H7 (cell line): ENCODE results near the gene AK3. TPM values are rescaled to one million over a fixed set of nuclear protein-coding genes. Genes with fewer than 3 reads are reported as not detected.
A peak's percentile ranks its signal among the peaks of the same experiment; 100 is the strongest.

Experiments
- DNase-seq: peaks from one replicate; pipeline ENCODE4 v3.0.0; 2012
- H3K27me3 ChIP-seq: 2 replicates; pipeline ENCODE4 v1.6.0; 2011; ENCODE audit warnings: mild to moderate bottlenecking, low read length; ENCODE audit not compliant: control insufficient read depth, insufficient read depth
- H3K36me3 ChIP-seq: replicated peaks from 2 replicates; pipeline ENCODE4 v1.5.1; 2011; ENCODE audit warnings: low read length; ENCODE audit not compliant: control insufficient read depth, insufficient read depth
- H3K4me3 ChIP-seq: 2 replicates; pipeline ENCODE4 v1.5.1; 2011; ENCODE audit warnings: low read depth, mild to moderate bottlenecking, control low read depth, low read length, moderate library complexity; ENCODE audit not compliant: insufficient read depth
- total RNA-seq: library from RNA; depleted of rRNA; stranded (reverse); fragments of >200 nt; shearing (Covaris generic); gene quantifications from 2 replicates; pipeline ENCODE4 v1.2.3, GENCODE V29; 2014

AK3 gene
- total RNA-seq, 1 experiment from 2014 or later, result 118 TPM

DNA sequence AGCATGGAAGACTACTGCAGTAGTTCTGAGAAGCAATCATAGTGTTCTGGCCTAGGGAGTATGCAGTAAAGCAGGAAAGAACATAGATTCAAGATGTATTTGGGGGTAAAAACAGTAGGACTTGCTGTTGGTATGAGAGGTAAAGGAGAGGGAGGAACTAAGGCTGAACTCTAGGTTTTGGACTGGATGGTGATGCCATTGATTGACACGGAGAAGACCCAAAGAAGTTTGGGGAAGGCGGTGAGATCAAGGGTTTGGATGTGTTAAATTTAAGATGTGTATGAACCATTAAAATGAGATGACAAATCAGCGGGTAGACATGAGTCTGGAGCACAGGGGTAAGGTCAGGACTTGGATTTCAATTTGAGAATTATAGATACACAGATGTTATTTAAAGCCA, 63.6 kb downstream of the AK3 start:
- DNase-seq, result no peak
- no peak overlapping the region for H3K4me3 ChIP-seq
- H3K36me3 ChIP-seq, result no peaks in the 10 kb centered on the region
- no peaks in the 10 kb centered on the region for H3K27me3 ChIP-seq

DNA sequence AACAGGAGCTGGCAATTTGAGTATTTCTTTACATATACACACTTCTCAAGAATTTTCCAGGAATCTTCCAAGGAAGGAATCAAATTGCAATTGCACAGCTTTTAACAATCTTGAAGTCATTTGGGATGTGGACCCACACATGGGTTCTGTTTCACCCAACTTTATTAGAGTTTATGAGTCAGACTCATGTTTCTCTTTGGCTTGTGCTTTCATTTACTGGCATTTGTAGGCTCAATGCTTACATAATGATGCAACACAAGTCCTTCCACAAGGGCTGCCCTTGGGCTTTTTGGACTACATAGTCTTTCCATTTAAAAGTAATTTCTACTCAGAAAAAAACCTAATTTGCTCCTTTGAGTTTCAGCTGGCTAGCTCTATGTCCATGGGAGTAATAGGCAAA, 66.2 kb downstream of the AK3 start:
- H3K36me3 ChIP-seq, result no peaks in the 10 kb centered on the region
- no peak for DNase-seq
- H3K4me3 ChIP-seq, result no peak overlapping the region
- no peaks in the 10 kb centered on the region for H3K27me3 ChIP-seq

DNA sequence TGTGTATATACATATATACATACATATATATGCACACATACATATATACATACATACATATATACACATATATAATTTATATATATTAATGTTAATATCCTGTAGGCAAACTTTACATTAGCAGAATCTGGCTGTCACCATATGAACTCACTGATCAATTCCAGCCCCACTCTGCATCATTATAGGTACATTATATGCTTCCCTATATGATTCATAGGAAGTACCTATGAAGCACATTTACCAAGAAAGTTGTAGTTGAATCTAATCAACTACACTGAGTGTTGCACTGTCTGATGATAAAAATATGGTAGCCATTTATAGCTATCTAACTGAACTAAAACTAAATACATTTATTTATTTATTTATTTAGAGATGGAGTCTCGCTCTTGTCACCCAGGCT, 69.3 kb downstream of the AK3 start:
- DNase-seq, result no peak
- Histone ChIP-seq H3K36me3 (no peaks in the 10 kb centered on the region), H3K27me3 (peaks cover 1% of the 10 kb centered on the region; the same call in 1 of the 2 replicates), H3K4me3 (no peak overlapping the region)

- no peak overlapping the region for H3K4me3 ChIP-seq
- H3K27me3 ChIP-seq, result peaks cover 5% of the 10 kb centered on the region
- DNase-seq, result peak; percentile 33
- H3K36me3 ChIP-seq, result no peaks in the 10 kb centered on the region
These were observed 70.4 kb downstream of the AK3 start for GRCh38 chr9:4670591-4670990.

- H3K27me3 ChIP-seq, result peaks cover 5% of the 10 kb centered on the region
- no peaks in the 10 kb centered on the region for H3K36me3 ChIP-seq
- DNase-seq, result no peak
These were observed 71.1 kb downstream of the AK3 start for GRCh38 chr9:4669890-4670289.

GRCh38 chr9:4668604-4669003, 72.4 kb downstream of the AK3 start:
- H3K27me3 ChIP-seq, result peaks cover 5% of the 10 kb centered on the region
- no peak overlapping the region for H3K4me3 ChIP-seq
- no peaks in the 10 kb centered on the region for H3K36me3 ChIP-seq
- no peak for DNase-seq

More at GRCh38 chr9:4669890-4670289, 71.1 kb downstream of the AK3 start:
- H3K4me3 ChIP-seq, result no peak overlapping the region

DNA sequence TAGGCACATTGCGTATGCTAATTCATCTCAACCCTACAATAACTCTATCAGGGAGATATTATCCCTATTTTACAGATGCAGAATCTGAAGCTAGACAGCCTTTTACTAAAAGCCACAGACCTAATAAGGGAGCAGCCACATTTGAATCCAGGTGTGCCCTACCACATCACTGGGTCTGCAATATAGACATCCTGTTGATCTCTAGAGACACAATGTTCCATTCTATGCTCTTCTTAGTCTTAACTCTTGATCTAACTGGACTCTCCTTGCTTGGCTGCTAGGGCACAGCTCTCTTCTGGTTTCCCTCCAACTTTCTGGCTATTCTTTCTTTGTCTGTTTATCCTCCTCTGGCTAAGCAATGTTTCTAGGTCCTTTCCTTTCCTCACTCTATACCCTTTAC, 73.3 kb downstream of the AK3 start:
- DNase-seq, result no peak
- Histone ChIP-seq H3K27me3 (peaks cover 5% of the 10 kb centered on the region), H3K4me3 (no peak overlapping the region), H3K36me3 (no peaks in the 10 kb centered on the region)

DNA sequence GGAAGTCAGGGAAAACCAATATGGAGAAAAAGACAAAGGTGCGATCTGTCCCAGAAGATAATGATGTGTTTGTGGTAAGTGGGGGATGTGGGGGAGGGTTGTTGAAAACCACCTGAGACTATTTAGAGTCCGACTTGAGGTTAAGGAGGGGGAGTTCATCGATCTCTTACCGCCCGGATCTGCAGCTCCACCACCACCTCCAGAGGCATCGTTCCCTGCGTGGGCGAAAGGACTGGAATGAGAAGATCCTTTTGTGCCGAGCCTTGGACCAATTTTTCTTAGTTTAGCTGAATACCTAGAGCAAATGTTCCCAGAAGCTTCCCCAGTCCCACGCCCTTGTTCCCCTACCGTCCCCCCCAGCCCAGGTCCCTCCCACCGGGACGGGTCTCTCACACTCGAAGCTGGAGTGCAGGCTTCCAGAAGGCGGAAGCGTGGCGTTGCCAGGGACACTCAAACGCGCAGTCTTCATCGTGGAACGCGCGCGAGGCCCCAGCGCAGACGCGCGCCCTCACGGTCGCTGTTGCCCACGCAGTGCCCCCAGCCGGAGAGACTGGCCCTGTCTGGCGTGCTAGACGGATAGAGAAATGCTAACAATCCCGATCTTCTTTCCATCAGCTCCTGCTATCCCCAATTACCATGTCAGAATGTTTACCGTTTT, 74.8 kb downstream of the AK3 start, which contains the start of gene SPATA6L:
TSS of gene SPATA6L (minus strand) at position 439 of the 658 bp plus-strand sequence. CDS start at position 209, 230 bp downstream.
- DNase-seq, result peak; percentile 64
- H3K4me3 ChIP-seq, result peak within 1 kb of the TSS; percentile 50
- H3K36me3 ChIP-seq, result no peaks in the 10 kb centered on the region
- peaks cover 5% of the 10 kb centered on the region for H3K27me3 ChIP-seq

DNA sequence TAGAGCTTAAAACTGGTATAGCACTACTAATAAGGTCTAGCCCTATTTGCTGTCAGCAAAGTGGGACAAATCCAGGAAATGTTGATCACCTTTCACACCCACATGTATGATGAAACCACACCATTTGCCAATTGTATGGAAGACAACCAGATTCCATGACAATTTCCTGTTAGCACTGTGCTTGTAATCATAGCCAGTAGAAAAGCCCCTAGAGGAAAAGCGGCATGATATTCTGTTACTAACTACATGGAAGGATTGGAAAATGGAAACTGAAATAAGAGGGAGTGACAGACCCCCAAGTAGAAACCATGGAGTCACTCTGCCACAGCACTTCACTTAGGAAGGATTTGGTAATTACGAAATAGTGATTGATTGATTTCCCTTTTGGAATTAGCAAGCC, 75.6 kb downstream of the AK3 start:
- H3K36me3 ChIP-seq, result no peaks in the 10 kb centered on the region
- no peak for DNase-seq
- peaks cover 5% of the 10 kb centered on the region for H3K27me3 ChIP-seq
- no peak overlapping the region for H3K4me3 ChIP-seq

DNA sequence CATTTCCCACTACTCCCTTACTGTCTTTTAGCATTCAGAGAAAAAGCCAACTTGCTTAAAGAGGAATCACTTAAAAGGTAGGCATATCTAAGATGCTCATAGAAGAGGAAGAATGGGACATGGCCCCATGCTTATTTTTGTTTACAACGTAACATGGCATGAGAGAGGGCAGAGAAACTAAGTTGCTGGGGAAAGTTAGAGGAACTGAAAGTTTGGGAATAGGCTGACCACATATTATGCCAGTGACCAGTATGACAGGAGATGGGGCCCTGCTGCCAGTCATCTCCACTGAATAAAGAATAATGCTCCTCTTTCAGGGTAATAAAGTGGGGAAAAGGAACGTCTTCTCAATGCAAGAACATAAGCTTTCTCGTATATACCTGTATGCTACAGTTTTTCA, 77.0 kb downstream of the AK3 start:
- DNase-seq, result no peak
- Histone ChIP-seq H3K27me3 (peaks cover 5% of the 10 kb centered on the region), H3K4me3 (no peak overlapping the region), H3K36me3 (no peaks in the 10 kb centered on the region)

GRCh38 chr9:4662989-4663792, 77.8 kb downstream of the AK3 start:
- peak overlapping the region; percentile 90 for H3K4me3 ChIP-seq
- H3K36me3 ChIP-seq, result no peaks in the 10 kb centered on the region
- no peak for DNase-seq
- H3K27me3 ChIP-seq, result peaks cover 5% of the 10 kb centered on the region

GRCh38 chr9:4662108-4662988, 78.7 kb downstream of the AK3 start, which contains the start of gene PLPP6:
TSS of gene PLPP6 (plus strand) at chr9:4662294. CDS start at chr9:4662376, 82 bp downstream.
- Histone ChIP-seq H3K27me3 (peaks cover 4% of the 10 kb centered on the region), H3K36me3 (no peaks in the 10 kb centered on the region), H3K4me3 (peak within 1 kb of the TSS; percentile 90)
- peak; percentile 93 for DNase-seq

GRCh38 chr9:4661611-4662010, 79.4 kb downstream of the AK3 start:
- Histone ChIP-seq H3K36me3 (no peaks in the 10 kb centered on the region), H3K4me3 (peak overlapping the region; percentile 32)

DNA sequence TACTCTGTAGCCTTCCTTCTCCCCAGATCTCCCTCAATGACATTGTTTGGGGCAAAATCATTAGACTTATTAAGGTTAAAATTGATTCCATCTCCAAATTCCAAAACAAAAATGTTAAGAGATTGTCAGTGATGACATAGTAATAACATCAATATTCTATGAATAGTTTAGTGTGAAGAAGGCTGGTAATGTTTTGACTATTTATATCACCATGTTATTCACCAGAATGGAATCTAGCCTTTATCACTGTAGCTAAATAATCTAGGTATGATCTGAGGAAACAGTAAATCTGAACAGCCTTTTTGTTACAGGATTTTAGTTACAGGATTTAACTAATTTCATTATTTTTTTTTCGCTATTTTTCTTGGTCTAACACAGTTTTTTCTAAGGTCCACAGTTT, 79.8 kb downstream of the AK3 start:
- H3K36me3 ChIP-seq, result no peaks in the 10 kb centered on the region
- no peaks in the 10 kb centered on the region; the same call in 1 of the 2 replicates for H3K27me3 ChIP-seq
- no peak for DNase-seq
- no peak overlapping the region for H3K4me3 ChIP-seq

More at GRCh38 chr9:4661611-4662010, 79.4 kb downstream of the AK3 start:
- peaks cover 3% of the 10 kb centered on the region for H3K27me3 ChIP-seq
- DNase-seq, result no peak
